Measurements from ENCODE around the gene AFTPH.

AFTPH gene

DNA sequence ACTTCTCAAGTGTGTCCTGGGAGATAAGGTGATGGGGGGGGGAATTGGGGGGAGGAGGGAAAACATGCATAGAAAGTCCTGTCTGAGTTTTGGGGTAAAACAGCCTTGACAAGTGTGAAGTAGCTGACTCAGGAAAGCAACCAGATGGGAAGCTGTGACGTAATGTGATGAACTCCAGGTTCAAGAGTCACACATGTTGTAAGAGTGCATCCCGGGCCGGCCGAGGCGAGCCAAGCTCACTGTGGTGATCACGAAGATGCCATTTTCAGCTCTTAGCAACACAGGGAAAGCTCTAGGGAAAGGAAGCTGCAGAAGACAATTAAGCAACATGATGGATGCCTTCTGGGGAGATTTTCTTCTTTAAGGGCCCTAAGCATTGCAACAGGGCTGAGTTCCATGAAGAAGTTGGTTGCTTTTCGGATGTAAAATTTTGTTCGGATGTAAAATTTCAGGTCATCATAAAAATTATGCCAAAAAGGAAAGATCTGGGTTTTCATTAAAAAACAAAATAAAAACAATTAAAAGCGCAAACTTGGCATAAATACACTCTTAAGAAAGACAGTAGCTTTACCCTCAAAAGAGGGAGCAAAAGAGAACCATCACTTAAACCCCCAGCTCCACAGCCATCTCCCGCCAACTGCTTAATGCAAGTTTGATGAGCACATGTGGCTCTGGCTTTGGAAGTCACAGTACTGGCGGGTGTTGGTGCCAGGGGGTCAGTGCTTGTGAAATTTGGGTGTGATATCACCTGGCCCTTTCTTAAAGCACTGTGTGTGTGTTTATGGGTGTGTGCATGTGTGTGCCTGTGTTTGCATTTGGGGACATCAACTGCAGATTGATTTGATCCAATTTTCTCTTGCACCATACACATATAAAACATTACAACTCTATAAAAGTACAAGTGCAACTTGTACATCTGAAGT is 110.5 kb downstream of the AFTPH start:
- no peak for DNase-seq

DNA sequence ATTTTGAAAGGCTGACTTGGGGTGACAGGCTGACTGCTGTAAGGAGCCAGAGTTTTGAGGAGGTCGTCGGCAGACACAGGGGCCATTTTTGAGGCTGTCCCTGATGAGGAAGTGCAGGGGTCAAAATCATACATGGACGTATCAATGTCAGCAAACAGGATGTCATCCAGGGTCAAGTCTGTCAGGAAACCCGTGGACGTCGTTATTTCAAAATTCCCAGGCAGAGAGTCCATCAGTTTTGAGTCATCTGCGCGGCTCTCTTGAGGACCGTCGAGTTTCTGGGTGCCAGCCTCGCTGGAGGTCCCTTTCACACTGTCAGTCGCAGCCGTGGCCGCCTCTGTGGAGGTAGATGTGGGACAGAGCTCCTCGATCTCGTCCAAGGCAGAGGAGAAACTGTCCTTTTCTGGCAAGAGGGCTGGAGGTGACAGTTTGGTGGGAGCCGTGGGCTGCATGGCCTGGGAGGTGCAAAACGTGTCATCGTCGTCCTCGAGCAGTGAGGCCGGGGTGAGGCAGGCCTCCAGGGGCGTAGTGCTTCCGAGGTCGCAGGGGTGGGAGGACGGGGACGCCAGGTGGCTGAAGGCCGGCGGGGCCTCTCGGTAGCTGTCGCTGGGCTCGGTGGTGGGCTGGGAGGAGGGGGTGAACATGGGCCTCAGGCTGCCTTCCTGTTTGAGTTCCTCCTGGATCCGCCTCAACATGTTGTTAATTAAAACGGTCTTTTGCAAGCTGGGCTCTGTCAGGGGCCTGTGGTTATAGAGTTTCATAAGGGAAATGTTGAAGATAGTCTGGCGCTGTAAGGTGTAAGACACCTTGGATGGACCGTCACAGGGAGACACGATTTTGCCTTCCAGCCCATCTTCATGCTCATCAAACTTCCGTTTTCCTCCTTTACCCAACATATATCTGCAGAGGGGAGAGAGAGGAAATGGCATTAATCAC is 112.1 kb downstream of the AFTPH start:
- no peak for DNase-seq

DNA sequence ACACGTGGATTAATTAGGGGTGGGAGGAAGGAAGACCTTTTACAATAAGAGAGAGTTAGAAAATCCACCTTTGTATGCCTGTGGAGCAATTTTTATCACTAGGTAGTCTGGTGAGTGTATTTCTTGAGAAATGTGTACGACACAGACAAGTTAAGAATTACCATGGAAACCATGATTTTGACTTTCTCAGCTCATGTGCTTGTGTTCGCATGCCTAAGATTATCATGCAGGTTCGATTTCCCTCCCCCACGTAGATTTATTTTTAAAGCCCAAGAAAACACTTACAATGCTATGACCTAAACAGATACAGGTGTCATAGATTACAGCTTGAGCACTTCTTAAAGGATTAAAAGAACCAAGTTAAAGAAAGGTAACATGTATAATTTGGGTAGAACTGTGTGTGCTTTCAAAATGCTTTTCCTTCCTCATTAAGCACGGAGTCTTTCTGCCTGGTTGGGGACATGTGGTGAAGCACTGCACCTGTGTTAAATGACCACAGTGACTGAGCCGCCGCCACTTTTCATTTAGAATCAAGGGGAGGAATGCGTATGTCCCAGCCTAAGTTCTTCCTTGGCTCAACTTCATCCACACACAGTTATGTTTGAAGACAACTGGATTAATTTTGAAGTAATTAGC is 113.0 kb downstream of the AFTPH start:
- DNase-seq: no peak

DNA sequence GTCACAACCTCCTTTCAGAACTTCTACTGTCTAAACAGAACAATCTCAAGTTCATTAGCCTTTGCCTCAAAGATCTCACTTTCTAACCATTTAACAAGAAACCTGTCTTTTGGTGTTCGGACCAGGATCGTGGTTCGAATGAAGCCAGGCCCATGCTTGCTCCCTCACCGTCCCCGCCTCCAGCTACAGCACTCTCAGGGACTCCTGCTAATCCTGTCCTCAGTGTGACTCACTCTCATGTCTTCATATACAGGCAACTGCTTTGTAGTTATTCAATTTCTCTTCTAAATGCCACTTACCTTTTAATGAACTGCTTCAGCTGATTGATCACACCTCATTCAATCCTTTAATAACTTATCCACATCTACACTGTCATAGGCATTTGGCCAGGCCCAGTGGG is 113.8 kb downstream of the AFTPH start:
- no peak for DNase-seq

DNA sequence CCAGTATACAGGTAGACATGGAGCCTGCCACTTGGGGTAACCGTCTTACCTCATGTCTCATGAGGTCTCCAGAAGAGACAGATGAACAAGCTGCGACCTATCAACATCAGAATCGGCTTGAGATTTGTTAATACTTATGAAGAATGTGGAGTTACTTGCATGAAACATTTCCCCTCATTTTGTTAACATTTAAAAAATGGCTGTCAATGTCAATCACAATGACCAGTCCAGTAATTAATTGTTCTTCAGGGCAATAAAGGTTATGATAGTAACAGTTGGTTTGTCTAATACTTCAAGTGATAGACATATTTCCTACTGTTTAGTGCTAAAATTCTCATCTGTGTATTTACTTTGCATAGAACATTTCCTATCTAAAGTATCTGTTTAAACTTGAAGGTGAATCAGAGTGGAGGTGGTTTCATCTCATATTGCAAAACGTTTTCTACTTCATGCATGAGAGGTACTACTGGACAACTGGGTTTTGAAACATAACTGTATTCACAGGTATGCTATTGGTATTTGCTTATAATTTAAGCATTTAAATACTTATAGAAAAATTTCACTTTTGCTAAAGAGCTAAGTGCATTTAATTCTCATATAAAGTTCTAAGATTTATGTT is 114.5 kb downstream of the AFTPH start:
- DNase-seq: no peak

DNA sequence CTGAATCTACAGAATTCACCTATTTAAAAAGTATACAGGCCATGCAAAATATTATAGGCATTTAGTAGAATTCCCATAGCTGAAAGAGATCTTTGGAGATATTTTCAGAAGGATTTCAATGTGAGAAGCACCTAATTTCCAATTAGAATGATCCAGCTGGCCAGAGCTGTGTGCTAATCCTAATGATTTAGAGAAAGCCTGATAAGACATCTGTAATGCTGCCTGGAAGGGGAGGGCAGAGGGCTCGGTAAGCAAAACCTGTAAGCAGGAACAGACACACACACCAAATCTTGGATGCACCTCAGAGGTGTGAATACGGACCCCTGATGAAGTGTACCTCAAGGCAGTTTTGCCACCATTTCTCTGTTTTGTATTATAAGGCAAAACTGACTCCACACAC is 115.6 kb downstream of the AFTPH start:
- no peak for DNase-seq

DNA sequence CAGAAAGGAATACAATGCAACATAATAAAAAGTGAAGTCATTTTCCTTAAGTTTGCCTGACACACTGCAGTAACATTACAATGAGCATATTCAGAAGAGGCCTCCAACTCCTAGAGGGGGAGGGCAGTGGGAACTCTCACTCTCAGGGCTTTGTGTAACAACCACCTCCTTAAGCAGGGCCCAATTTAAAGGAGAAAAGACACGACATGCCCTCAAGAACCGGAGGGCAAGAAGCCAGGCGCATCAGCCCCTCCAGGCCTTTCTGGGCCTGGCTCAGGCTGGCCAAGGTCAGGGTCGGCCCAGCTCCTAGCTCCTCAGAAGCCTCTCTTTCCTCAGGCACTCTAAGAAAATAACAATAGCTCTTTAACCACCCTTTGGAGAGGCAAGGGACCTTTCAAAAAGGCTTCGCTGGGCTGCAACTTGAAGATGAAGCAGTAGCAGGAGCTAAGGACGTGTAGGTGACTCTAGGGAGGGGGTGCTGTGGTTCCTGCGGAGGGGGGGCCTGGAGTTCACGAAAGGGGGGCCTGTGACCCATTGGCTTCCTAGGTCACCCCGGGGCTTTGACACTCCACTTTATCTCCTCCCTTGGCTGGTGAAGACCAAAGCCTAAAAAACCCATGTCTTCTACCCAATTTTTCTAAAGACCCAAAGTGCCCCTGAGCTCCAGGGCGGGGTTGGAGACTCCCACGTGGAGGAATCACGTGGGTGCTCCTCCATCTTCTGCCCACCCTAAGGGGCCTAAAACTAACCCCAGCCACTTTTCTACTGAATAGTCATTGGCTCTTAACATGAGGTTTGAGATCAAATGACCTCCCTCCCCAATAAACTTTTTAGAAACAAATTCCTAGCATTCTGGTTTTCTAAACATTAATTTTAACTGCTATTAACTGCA is 116.3 kb downstream of the AFTPH start:
- no peak for DNase-seq

DNA sequence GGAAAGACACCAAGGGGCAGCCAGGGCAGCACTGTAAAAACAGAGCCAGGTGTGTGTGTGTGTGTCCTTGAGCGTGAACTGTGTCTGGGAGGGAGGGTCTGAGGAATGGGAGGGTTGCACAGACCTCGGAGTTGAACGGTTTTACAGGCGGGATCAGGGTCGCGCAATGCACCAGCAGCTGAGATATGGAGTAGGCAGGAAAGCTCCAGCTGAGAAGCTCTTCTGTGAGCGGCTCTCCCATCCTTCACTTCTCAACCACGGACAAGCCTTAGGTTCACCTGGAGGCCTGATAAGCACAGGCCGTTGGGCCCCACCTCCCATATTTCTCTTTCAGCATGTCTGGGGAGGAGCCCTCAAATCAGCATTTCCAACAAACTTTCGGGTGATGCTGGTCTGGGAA is 117.5 kb downstream of the AFTPH start:
- no peak for DNase-seq
